NCI-H1092 treated with DMSO at 0.1 percent for 48 hours (cell line): Measurements from ENCODE around the gene SKA3.
A peak's percentile ranks its signal among the peaks of the same experiment; 100 is the strongest.
"Not testable (repeated sequence)": the region's sequence is repeated elsewhere in the genome, so short reads cannot be mapped to it uniquely, and the experiment has no call there.

Experiments used
- DNase-seq: peaks from one replicate; lab custom pipeline; 2025; lab: John Stamatoyannopoulos, UW

Gene SKA3

GRCh38 chr13:21165606-21166005, 10.7 kb downstream of the SKA3 start:
- not testable (repeated sequence) for DNase-seq

- DNase-seq: no peak
Observed at GRCh38 chr13:21164631-21165030, 11.7 kb downstream of the SKA3 start.

- no peak for DNase-seq
Observed at GRCh38 chr13:21152251-21152899, 24.0 kb downstream of the SKA3 start.

- no peak for DNase-seq
Observed at GRCh38 chr13:21150013-21150412, 26.3 kb downstream of the SKA3 start.

GRCh38 chr13:21149568-21149967, 26.8 kb downstream of the SKA3 start:
- DNase-seq: no peak

GRCh38 chr13:21148557-21149258, 27.6 kb downstream of the SKA3 start:
- DNase-seq: no peak

GRCh38 chr13:21147827-21148226, 28.5 kb downstream of the SKA3 start:
- no peak for DNase-seq

GRCh38 chr13:21142766-21143165, 33.6 kb downstream of the SKA3 start:
- no peak for DNase-seq

- DNase-seq: no peak
Observed at GRCh38 chr13:21139374-21139773, 37.0 kb downstream of the SKA3 start.

- peak; percentile 6 for DNase-seq
Observed at GRCh38 chr13:21138561-21138960, 37.8 kb downstream of the SKA3 start.

GRCh38 chr13:21137696-21138095, 38.7 kb downstream of the SKA3 start:
- DNase-seq: no peak

GRCh38 chr13:21135833-21136232, 40.5 kb downstream of the SKA3 start:
- DNase-seq: not testable (repeated sequence)

GRCh38 chr13:21134475-21134874, 41.9 kb downstream of the SKA3 start:
- no peak for DNase-seq

GRCh38 chr13:21133077-21133476, 43.3 kb downstream of the SKA3 start:
- no peak for DNase-seq

GRCh38 chr13:21130116-21130515, 46.2 kb downstream of the SKA3 start:
- DNase-seq: no peak

GRCh38 chr13:21124852-21125251, 51.5 kb downstream of the SKA3 start:
- DNase-seq: peak; percentile 65

GRCh38 chr13:21123956-21124355, 52.4 kb downstream of the SKA3 start:
- no peak for DNase-seq

- DNase-seq: no peak
Observed at GRCh38 chr13:21121616-21122015, 54.7 kb downstream of the SKA3 start.

- DNase-seq: no peak
Observed at GRCh38 chr13:21120191-21120590, 56.2 kb downstream of the SKA3 start.

- DNase-seq: no peak
Observed at GRCh38 chr13:21119526-21119925, 56.8 kb downstream of the SKA3 start.

GRCh38 chr13:21118180-21118579, 58.2 kb downstream of the SKA3 start:
- no peak for DNase-seq

- DNase-seq: no peak
Observed at GRCh38 chr13:21117104-21117809, 59.1 kb downstream of the SKA3 start.

- DNase-seq: no peak
Observed at GRCh38 chr13:21116141-21116540, 60.2 kb downstream of the SKA3 start.
